SK-N-SH (cell line): ENCODE results near the gene NOP56. TPM values are rescaled to one million over a fixed set of nuclear protein-coding genes. Genes with fewer than 3 reads are reported as not detected.

Experiments used
- CTCF ChIA-PET: fragments of 300-600, 350-600 bp; formaldehyde crosslinking; extraction: SDS; loops from one replicate; lab custom pipeline; 2021; lab: Yijun Ruan, JAX
- POLR2A ChIA-PET: fragments of 350-600 bp; sonication (Branson Sonifier 250); formaldehyde crosslinking; extraction: SDS; loops from one replicate; lab custom pipeline; 2020; ENCODE audit warnings: antibody characterized with exemption, inconsistent platforms; lab: Yijun Ruan, JAX
- DNase-seq: peaks from one replicate; pipeline ENCODE4 v3.0.0; 2012
- H2AFZ ChIP-seq: fragments of 200-600 bp; sonication (generic); 2 replicates; pipeline ENCODE4 v1.8.1; 2016; ENCODE audit warnings: antibody characterized with exemption, mild to moderate bottlenecking, low read depth
- H3F3A ChIP-seq: fragments of 200-600 bp; sonication (generic); replicated peaks from 2 replicates; pipeline ENCODE3; 2016; ENCODE audit warnings: antibody characterized with exemption, mild to moderate bottlenecking; ENCODE audit not compliant: insufficient read depth
- H3K27ac ChIP-seq, 2 experiments: fragments of 200-500 bp in 1 of 2; fragments of 200-600 bp in 1 of 2; sonication (Bioruptor generic) in 1 of 2; sonication (generic), shearing (Covaris generic) in 1 of 2; 2 replicates each; pipeline versions ENCODE4 v1.5.1 to v1.6.1; 2014 to 2016; ENCODE audit warnings: low read depth in 2 of 2, inconsistent platforms in 1 of 2, low read length in 1 of 2, mild to moderate bottlenecking in 1 of 2, mixed read lengths in 1 of 2
- H3K27me3 ChIP-seq: fragments of 200-600 bp; sonication (generic), shearing (Covaris generic); 2 replicates; pipeline ENCODE4 v1.6.1; 2016; ENCODE audit warnings: mixed run types; ENCODE audit not compliant: insufficient read depth
- H3K36me3 ChIP-seq, 2 experiments: fragments of 200-500 bp in 1 of 2; fragments of 200-600 bp in 1 of 2; sonication (Bioruptor generic) in 1 of 2; sonication (generic) in 1 of 2; replicated peaks in 1 of 2; 2 replicates each; pipeline versions ENCODE3 to v1.5.1; 2014 to 2016; ENCODE audit warnings: low read length in 1 of 2, mild to moderate bottlenecking in 1 of 2; ENCODE audit not compliant: insufficient read depth in 2 of 2, control insufficient read depth in 1 of 2
- H3K4me1 ChIP-seq, 2 experiments: fragments of 200-500 bp in 1 of 2; fragments of 200-600 bp in 1 of 2; sonication (Bioruptor generic) in 1 of 2; sonication (generic), shearing (Covaris generic) in 1 of 2; 2 replicates each; pipeline versions ENCODE4 v1.5.1 to v1.6.1; 2014 to 2016; ENCODE audit warnings: low read depth in 1 of 2, low read length in 1 of 2, mixed run types in 1 of 2; ENCODE audit not compliant: insufficient read depth in 2 of 2, control insufficient read depth in 1 of 2
- H3K4me2 ChIP-seq: fragments of 200-600 bp; sonication (generic), shearing (Covaris generic); 2 replicates; pipeline ENCODE4 v1.6.1; 2017; ENCODE audit warnings: mixed run types
- H3K4me3 ChIP-seq, 2 experiments: fragments of 200-500 bp in 1 of 2; fragments of 200-600 bp in 1 of 2; sonication (Bioruptor generic) in 1 of 2; sonication (generic), shearing (Covaris generic) in 1 of 2; 2 replicates each; pipeline versions ENCODE4 v1.5.1 to v1.8.1; 2014 to 2016; ENCODE audit warnings: low read depth in 2 of 2, inconsistent platforms in 1 of 2, low read length in 1 of 2, mild to moderate bottlenecking in 1 of 2, mixed read lengths in 1 of 2, moderate library complexity in 1 of 2
- H3K79me2 ChIP-seq: fragments of 200-600 bp; sonication (generic); 2 replicates; pipeline ENCODE4 v1.8.1; 2017; ENCODE audit warnings: mild to moderate bottlenecking; ENCODE audit not compliant: insufficient read depth
- H3K9ac ChIP-seq: fragments of 200-600 bp; sonication (generic); 2 replicates; pipeline ENCODE4 v1.6.1; 2017; ENCODE audit warnings: mixed run types
- H3K9me2 ChIP-seq: fragments of 200-600 bp; sonication (generic); 2 replicates; pipeline ENCODE4 v1.6.1; 2017; ENCODE audit warnings: mixed run types
- H3K9me3 ChIP-seq: fragments of 200-600 bp; sonication (generic); 2 replicates; pipeline ENCODE4 v1.6.1; 2017; ENCODE audit warnings: mixed run types, mild to moderate bottlenecking, moderate library complexity
- H4K20me1 ChIP-seq: fragments of 200-600 bp; sonication (generic); 2 replicates; pipeline ENCODE4 v1.6.1; 2017; ENCODE audit warnings: mild to moderate bottlenecking, mixed run types; ENCODE audit not compliant: insufficient read depth
- CHD2 ChIP-seq: fragments of 150-350 bp; IDR thresholded peaks from 2 replicates; pipeline ENCODE4 v1.6.1; 2018; ENCODE audit warnings: low read length; ENCODE audit not compliant: partially characterized antibody
- EZH2phosphoT487 ChIP-seq: fragments of 200-600 bp; sonication (generic); IDR thresholded peaks from 2 replicates; pipeline ENCODE4 v1.6.1; 2017; ENCODE audit warnings: low read depth, mixed run types, mild to moderate bottlenecking, antibody characterized with exemption, moderate library complexity, borderline replicate concordance
- GABPA ChIP-seq: IDR thresholded peaks from 2 replicates; pipeline ENCODE4 v1.4.0; 2012; ENCODE audit warnings: low read depth, mild to moderate bottlenecking
- MAX ChIP-seq: IDR thresholded peaks from 2 replicates; pipeline ENCODE4 v1.4.0; 2012; ENCODE audit warnings: low read depth
- MEF2A ChIP-seq: IDR thresholded peaks from 2 replicates; pipeline ENCODE4 v1.4.0; 2012; ENCODE audit warnings: low read depth, borderline replicate concordance
- NRF1 ChIP-seq: IDR thresholded peaks from 2 replicates; pipeline ENCODE4 v1.6.1; 2012; ENCODE audit warnings: low read depth, mild to moderate bottlenecking, low read length
- RFX5 ChIP-seq: IDR thresholded peaks from 2 replicates; pipeline ENCODE4 v1.6.1; 2012; ENCODE audit warnings: mild to moderate bottlenecking, improper control_type of control experiment, low read length
- SIN3A ChIP-seq: IDR thresholded peaks from 2 replicates; pipeline ENCODE4 v1.6.1; 2012; ENCODE audit warnings: low read depth, mild to moderate bottlenecking, low read length, moderate library complexity, borderline replicate concordance
- SMC3 ChIP-seq: IDR thresholded peaks from 2 replicates; pipeline ENCODE4 v1.6.1; 2012; ENCODE audit warnings: low read depth, low read length, improper control_type of control experiment
- WGBS: methylation state at CpG from one replicate; pipeline ENCODE4 v1.1.6; 2017; ENCODE audit warnings: low lambda C conversion rate; 5-methylcytosine and 5-hydroxymethylcytosine counted together
- polyA plus RNA-seq, 3 experiments: library from polyadenylated mRNA; depleted of rRNA; stranded (reverse); fragments of >200 nt; gene quantifications; 2 replicates each; pipeline ENCODE4 v1.2.3, GENCODE V29; 2012
- TF ChIP-seq, protein P1 (sequence below): IDR thresholded peaks from 2 replicates; pipeline ENCODE4 v1.6.1; 2012; ENCODE audit warnings: mild to moderate bottlenecking, low read depth, low read length, moderate library complexity
- TF ChIP-seq, protein P2 (sequence below): IDR thresholded peaks from 2 replicates; pipeline ENCODE4 v1.4.0; 2012; ENCODE audit warnings: low read depth, borderline replicate concordance

The NOP56 gene
- polyA plus RNA-seq, 1 of the 3 experiments (the other 2 are of a cell fraction): 158 TPM

DNA sequence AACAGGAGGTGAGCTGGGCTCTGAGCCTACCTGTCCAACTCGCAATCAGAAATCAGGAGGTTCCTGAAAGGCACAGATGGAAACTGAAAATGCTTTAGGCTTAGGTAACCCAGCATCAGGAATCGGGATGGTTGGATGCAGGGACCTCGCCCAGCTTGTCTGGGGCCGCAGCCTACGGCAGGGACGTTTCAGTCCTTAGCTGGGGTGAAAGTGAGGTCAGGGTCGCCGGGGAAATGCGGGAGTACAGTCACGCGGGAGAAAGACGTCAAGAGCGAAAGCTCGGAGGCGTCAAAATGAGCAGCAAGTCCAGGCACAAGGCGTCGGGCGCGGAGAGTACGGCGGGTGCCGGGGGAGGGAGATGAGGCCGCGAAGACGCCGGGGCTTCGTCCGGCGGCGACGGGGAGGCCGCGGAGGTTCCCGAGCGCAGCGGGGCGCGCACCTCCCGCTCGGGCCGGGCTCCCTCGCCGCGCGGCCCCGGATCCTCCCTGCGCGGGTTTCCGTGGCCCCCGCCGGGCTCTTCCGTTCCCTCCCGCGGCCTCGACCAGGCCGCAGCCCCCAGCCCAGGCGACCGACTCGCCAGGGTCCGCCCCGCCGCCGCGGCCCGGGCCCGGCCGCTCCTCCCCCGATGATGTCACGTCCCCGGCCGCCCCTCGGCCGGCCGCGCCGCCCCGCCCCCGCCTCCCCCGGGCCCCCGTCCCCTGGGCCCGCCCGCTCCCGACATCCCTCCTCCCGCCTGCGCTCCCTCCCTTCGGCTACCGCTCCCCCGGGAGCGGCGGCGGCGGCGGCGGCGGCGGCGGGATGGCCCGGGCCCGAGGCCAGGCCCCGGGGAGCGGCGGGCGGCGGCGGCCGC lies 39.8 kb downstream of the NOP56 start, which contains the start of gene EBF4:
TSS of gene EBF4 (plus strand) at position 745 of the 850 bp plus-strand sequence. CDS start 866 bp downstream, outside the sequence.
- Histone ChIP-seq H3K36me3 (no peaks in the 10 kb centered on the region), H3K4me1 (peaks cover 0 to 31% of the 10 kb centered on the region in 2 experiments; a peak in 1 of 4 replicates)
- 54% methylated on average over 30 of the region's 106 CpGs for WGBS
- TF ChIP-seq GABPA (no peak), SIN3A (no peak), CHD2 (peak; percentile 34), MAX (peak; percentile 82)
- TF ChIP-seq, all 33 proteins: peak for 2
- POLR2A ChIA-PET: interaction anchor here (1.0 to 1.5 kb wide), 2 partner anchors 28 to 223 kb away, joined by 3 read pairs; partner anchors contain the start of gene IDH3B
- CTCF ChIA-PET: interaction anchor here (1.3 to 1.5 kb wide), 3 partner anchors 51 to 160 kb away, joined by 3 to 6 read pairs (median 4); no protein-coding TSS in a partner anchor
- H3K79me2 ChIP-seq: no peaks in the 10 kb centered on the region; the same call in 1 of the 2 replicates
- peaks cover 7% of the 10 kb centered on the region for H3F3A ChIP-seq
- no peaks in the 10 kb centered on the region for H3K27me3 ChIP-seq
- no peaks in the 10 kb centered on the region for H3K9me2 ChIP-seq
- H3K9ac ChIP-seq: peak within 1 kb of the TSS; percentile 39
- H2AFZ ChIP-seq: peak within 1 kb of the TSS; percentile 68; the same call in 1 of the 2 replicates
- H3K27ac ChIP-seq: peak within 1 kb of the TSS; percentile 32 to 69; a peak in 2 of 4 replicates
- no peaks in the 10 kb centered on the region for H3K9me3 ChIP-seq
- H3K4me2 ChIP-seq: peak within 1 kb of the TSS; percentile 85
- H4K20me1 ChIP-seq: peaks cover 7% of the 10 kb centered on the region; the same call in 1 of the 2 replicates
- DNase-seq: peak; percentile 99
- peak within 1 kb of the TSS; percentile 56 to 60 for H3K4me3 ChIP-seq

GRCh38 chr20:2692886-2693285 lies 40.5 kb downstream of the NOP56 start:
- WGBS: no CpG with 5 or more reads among the region's 64 CpGs
- DNase-seq: no peak
- no peak for TF ChIP-seq RFX5
- no peak for TF ChIP-seq MAX
- TF ChIP-seq EZH2phosphoT487: no peak
- no peak for TF ChIP-seq SMC3
- TF ChIP-seq CHD2: no peak
- TF ChIP-seq, protein P1, sequence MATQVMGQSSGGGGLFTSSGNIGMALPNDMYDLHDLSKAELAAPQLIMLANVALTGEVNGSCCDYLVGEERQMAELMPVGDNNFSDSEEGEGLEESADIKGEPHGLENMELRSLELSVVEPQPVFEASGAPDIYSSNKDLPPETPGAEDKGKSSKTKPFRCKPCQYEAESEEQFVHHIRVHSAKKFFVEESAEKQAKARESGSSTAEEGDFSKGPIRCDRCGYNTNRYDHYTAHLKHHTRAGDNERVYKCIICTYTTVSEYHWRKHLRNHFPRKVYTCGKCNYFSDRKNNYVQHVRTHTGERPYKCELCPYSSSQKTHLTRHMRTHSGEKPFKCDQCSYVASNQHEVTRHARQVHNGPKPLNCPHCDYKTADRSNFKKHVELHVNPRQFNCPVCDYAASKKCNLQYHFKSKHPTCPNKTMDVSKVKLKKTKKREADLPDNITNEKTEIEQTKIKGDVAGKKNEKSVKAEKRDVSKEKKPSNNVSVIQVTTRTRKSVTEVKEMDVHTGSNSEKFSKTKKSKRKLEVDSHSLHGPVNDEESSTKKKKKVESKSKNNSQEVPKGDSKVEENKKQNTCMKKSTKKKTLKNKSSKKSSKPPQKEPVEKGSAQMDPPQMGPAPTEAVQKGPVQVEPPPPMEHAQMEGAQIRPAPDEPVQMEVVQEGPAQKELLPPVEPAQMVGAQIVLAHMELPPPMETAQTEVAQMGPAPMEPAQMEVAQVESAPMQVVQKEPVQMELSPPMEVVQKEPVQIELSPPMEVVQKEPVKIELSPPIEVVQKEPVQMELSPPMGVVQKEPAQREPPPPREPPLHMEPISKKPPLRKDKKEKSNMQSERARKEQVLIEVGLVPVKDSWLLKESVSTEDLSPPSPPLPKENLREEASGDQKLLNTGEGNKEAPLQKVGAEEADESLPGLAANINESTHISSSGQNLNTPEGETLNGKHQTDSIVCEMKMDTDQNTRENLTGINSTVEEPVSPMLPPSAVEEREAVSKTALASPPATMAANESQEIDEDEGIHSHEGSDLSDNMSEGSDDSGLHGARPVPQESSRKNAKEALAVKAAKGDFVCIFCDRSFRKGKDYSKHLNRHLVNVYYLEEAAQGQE: no peak
- TF ChIP-seq, protein P2, sequence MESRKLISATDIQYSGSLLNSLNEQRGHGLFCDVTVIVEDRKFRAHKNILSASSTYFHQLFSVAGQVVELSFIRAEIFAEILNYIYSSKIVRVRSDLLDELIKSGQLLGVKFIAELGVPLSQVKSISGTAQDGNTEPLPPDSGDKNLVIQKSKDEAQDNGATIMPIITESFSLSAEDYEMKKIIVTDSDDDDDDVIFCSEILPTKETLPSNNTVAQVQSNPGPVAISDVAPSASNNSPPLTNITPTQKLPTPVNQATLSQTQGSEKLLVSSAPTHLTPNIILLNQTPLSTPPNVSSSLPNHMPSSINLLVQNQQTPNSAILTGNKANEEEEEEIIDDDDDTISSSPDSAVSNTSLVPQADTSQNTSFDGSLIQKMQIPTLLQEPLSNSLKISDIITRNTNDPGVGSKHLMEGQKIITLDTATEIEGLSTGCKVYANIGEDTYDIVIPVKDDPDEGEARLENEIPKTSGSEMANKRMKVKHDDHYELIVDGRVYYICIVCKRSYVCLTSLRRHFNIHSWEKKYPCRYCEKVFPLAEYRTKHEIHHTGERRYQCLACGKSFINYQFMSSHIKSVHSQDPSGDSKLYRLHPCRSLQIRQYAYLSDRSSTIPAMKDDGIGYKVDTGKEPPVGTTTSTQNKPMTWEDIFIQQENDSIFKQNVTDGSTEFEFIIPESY: no peak
- no peak for TF ChIP-seq MEF2A
- TF ChIP-seq NRF1: no peak

More at GRCh38 chr20:2692886-2693285, 40.5 kb downstream of the NOP56 start:
- peak overlapping the region in 1 of 2 experiments; percentile 56; a peak in 2 of 4 replicates for H3K4me3 ChIP-seq
- ChIA-PET CTCF (interaction anchor here (1.1 to 1.5 kb wide), 5 partner anchors 19 to 171 kb away, joined by 3 to 6 read pairs (median 3); no protein-coding TSS in a partner anchor), POLR2A (interaction anchor here (1.5 kb wide), 1 partner anchor 223 kb away, joined by 3 read pairs; no protein-coding TSS in a partner anchor)
- no peak overlapping the region for H3K4me2 ChIP-seq
- H3K27me3 ChIP-seq: no peaks in the 10 kb centered on the region
- H2AFZ ChIP-seq: no peak overlapping the region
- H3K4me1 ChIP-seq: peaks cover 0 to 36% of the 10 kb centered on the region in 2 experiments; a peak in 1 of 4 replicates
- no peaks in the 10 kb centered on the region for H3K9me3 ChIP-seq
- H3K9ac ChIP-seq: no peak overlapping the region
- no peaks in the 10 kb centered on the region for H3K9me2 ChIP-seq
- H3K36me3 ChIP-seq: no peaks in the 10 kb centered on the region
- no peaks in the 10 kb centered on the region; the same call in 1 of the 2 replicates for H3K79me2 ChIP-seq
- H3F3A ChIP-seq: peaks cover 7% of the 10 kb centered on the region
- peaks cover 7% of the 10 kb centered on the region; the same call in 1 of the 2 replicates for H4K20me1 ChIP-seq
- peak overlapping the region in 1 of 2 experiments; percentile 22; a peak in 1 of 4 replicates for H3K27ac ChIP-seq
